GM20431 (cell line): ENCODE measurements around the gene TFF3.

Experiments used
- in situ Hi-C: fragments of 300-500 bp; cut with MseI, MboI; formaldehyde crosslinking; loops from one replicate; pipeline ENCODE4 v1.15.0; 2020; ENCODE audit warnings: low sequenced_read_pairs; ENCODE audit not compliant: unreplicated experiment

TFF3 gene

DNA sequence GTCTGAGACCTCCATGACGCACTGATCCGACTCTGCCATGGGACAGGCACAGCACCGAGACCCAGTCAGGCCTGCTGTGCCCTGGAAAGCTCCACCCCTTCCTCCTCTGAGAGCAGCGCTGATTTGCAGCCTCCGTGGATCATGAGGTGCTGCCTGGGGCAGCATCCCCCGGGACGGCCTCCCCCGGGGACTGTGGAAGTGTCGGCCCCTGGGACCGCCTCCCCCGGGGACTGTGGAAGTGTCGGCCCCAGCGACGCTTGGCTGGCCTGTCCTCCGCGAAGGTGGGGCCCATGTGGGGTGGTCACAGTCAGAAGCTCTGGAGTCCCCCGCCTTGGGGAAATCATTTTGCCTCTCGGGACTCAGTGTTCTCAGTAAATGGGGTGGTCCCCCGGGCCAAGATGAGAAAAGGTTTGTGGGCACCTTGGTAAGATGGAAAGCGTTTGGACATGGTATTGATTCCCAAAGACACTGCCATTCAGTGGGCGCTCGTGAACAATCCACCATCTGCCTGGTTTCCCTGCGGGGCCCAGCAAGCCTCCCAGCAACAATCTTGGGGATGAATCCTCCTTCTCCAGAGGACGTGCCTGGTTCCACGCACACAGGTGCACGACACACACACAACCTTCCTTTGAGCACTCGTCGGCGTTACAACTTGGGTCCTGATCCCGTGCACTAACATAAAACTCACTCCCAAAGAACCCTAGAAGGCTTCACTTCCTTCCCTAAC is 32.6 kb upstream of the TFF3 start:
- in situ Hi-C loops, result no loop called here

DNA sequence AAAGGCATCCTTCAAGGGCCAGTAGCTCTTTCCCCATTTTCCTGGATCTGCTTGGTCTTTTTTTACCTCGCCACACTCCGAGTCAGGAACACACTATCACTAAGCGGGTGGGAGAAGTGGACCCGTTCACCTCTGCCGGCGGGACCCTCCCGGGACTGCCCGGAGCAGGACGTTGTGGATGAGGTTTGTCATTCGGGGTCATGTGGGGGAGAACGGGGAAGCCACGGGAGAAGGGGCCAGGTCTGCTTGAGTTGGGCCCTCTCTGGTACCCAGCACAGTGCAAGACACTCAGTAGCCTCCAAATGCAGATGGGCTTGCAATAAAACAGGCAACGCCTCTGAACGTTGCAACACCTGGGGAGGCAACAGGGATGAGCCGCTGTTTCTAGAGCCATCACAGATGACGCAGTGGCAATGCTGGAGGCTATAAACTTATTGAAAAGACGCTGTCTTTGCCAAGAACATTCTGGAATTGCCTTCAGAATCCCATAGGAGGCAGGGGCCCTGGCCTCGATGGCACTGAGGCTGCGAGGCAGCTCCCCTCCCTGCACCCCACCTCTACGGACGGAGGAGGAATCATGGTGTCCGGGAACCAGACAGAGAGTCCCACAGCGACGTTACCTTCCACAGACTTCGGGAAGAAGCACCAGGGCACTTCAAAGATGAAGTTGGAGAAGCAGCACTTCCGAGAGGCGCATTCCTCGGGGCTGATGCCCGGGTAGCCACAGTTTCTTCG is 31.8 kb upstream of the TFF3 start:
- in situ Hi-C loops, result no loop called here

DNA sequence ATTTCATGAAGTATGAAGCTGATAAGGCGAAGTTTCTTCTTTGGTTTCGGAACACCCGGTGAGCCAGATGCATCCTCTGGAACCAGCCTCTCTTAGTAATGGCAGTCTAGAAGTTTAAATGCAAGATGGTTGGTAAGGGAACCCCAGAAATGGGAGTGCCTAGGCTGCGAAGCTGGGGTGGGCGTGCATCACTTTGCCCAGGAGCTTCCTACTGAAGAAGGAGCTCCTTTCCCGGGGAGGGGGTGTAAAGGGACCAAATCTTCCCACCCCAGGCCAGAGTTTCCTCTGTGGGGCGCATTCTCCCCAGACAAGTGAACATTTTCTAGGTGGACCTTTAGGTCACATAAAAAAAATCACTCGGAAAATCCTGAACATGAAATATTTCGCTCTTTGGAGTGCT is 31.2 kb upstream of the TFF3 start:
- in situ Hi-C loops, result no loop called here

DNA sequence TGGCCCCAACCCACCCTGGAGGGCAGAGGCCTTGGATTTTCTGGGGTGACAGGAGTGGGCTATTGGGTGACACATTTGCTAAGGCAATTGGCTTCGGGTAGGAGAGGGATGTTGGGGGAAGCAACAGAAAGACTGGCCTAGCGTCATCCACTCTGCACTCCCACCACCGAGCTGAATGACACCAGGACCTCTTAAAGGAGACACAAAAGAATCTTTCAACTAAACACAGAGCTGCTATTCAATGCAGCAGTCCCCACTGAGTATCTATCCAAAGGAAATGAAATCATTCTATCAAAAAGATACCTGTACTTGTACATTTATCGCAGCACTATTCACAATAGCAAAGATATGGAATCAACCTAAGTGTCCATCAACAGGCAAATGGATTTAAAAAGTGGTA is 29.4 kb upstream of the TFF3 start:
- in situ Hi-C loops, result no loop called here

DNA sequence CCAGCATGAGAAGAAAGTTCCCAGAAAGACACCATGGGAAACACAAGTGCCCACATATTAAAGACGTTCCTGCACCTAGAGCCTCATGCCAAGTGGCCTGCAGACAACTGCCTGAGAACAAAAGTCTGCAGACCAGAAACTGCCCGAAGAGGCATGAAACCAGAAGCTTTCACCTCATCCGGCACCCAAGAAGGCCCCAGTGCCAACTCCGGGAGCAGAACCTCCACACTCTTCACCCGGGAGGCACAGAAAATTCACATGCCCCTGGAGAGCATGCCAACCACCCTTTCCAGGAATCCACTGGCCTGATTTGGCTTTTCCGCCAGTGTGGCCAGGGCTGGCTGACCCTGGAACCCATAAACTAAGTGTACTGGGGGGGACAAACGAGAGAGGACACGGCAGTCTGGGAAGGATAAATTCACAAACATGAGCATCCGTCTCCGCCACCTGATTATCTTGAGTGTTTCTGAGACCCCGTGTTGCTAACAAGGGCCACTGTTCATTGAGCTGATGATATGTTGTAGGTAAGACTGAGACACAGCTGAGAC is 28.8 kb upstream of the TFF3 start:
- in situ Hi-C loops, result no loop called here

DNA sequence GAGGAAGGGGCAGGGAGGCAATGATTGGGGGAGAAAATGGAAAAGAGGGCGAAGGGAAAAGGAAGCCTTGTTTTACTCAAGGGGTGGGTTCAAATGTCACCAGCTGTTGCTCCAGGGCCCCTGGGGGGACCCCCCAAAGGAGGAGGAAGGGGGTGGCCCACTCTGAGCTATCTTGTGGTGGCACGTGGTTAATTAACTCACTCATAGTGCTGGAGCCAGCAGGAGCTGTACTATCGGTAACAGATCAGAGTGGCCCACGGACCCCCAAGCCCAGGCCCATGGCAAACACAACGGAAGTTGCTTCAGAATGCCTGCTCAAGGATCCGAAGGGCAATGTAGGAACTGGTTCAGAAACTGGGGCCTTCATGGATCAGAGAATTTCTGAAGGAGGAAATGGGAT is 28.3 kb upstream of the TFF3 start:
- in situ Hi-C loops, result no loop called here

DNA sequence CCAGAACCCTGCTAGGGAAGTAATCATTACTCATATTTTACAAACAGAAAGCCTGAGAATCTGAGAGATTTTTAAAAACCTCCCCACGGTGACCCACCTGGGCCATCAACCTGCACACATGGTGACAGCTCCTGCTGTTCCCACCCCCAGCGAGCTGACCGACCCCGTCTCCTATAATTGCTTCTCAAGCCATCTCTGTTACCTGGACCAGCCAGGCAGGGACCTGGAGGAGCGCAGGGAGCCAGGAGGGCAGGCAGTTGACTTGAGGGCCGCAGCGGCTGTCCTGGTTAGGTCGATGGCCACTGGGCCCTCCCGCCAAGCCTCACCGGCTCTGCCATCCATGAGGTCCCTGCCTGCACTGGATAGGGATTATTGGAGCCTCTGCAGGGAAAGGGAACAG is 27.9 kb upstream of the TFF3 start:
- in situ Hi-C loops, result no loop called here

DNA sequence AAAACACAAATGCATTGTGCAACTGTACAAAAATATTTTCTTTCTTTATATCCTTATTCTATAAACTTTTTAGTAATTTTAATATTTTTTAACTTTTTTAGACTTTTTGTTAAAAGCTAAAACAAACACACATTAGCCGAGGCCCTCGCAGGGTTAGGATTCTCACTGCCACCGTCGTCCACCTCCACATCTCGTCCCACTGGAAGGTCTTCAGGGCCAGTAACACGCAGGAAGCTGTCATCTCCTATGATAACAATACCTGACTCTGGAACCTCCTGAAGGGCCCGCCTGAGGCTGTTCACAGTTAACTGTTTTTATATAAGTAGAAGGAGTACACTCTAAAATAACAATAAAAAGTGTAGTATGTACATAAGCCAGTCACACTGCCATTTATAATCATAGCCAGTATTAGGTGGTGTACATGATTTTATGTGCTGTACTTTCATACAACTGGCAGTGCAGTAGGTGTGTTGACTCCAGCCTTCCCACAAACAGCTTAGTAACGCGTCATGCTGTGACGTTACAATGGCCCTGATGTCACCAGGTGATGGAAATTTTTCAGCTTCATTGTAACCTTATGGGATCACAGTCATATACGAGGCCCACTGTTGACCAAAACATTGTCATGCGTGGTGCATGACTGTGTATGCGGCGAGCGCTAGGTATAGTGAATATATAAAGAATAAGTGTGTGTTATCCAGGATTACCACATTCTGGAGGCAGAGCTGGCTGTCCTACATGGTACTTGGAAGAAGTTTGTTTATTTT is 26.8 kb upstream of the TFF3 start:
- in situ Hi-C loops, result no loop called here

DNA sequence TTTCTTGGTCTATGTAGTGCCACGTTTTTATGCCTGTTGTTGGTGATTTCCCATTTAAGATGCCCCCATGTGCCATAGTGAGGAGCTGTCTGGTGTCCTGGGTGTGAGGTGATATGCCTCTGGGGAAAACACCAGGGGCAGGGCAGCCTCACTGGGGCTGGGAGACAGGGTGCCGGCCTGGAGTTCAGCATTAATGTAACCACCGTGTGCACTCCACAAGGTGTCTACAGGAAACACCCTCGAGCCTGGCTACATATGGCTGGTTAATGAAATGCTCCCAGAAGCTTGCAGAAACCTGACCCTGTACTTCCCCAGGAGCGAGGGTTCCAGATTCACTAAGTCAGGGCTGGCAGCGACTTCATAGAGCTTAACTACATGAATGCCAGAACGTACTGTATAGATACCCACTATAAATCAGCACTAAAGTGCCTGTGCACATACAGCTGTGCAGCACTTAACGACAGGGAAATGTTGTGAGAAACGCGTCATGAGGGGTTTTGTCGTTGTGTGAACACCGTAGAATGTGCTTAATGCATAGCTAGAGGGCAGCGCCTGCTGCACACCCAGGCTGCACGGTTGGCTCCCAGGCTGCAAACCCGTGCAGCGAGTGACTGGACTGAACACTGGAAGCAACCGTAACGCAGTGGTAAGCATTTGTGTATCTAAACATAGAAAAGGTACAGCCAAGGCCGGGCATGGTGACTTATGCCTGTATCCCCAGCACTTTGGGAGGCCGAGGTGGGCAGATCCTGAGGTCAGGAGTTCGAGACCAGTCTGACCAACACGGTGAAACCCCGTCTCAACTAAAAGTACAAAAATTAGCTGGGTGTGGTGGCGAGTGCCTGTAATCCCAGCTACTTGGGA is 25.2 kb upstream of the TFF3 start:
- in situ Hi-C loops, result no loop called here

DNA sequence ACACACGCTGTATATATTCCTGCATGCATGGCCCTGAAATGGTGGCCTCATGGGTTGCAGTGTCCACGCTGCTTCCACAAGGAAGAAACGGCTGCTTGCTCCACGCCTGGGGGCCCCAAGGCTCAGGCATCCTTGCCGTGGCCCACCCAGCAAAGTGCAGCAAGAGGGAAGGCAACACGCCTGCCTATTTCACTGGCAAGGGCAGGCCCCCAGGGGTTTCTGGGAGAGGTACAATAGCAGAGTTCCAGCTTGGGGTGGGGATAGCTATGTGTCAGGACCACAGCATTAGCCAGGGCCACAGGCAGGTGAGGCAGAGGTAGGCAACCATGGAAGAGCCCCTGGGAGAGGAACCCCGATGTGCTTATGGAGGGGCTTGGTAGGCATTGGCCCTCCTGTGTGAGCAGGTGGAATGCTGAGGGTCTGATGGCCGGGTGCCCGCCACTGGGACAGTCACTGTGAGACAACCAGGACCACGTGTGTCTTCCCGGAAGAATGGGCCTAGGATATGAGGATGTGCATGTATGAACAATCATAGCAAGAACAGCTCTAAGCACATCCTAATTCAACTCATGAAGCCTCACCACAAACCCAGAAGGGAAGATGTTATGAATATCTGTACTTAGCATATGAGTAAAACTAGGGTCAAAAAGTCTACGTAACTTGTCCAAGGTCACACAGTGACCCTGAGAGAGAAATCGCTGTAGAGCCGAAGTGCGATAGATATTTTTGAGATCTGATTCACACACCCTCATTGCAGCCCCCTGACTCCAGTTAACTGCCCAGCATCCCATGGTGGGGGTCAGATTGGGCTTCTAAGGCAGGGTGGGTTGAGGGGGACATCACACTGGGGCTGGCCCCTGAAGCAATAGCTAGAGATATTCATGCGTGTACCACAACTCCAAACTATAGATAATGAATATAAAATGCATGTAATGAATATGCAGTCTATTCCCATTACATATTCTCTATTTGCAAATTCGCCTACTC is 23.8 kb upstream of the TFF3 start:
- in situ Hi-C loops, result no loop called here

DNA sequence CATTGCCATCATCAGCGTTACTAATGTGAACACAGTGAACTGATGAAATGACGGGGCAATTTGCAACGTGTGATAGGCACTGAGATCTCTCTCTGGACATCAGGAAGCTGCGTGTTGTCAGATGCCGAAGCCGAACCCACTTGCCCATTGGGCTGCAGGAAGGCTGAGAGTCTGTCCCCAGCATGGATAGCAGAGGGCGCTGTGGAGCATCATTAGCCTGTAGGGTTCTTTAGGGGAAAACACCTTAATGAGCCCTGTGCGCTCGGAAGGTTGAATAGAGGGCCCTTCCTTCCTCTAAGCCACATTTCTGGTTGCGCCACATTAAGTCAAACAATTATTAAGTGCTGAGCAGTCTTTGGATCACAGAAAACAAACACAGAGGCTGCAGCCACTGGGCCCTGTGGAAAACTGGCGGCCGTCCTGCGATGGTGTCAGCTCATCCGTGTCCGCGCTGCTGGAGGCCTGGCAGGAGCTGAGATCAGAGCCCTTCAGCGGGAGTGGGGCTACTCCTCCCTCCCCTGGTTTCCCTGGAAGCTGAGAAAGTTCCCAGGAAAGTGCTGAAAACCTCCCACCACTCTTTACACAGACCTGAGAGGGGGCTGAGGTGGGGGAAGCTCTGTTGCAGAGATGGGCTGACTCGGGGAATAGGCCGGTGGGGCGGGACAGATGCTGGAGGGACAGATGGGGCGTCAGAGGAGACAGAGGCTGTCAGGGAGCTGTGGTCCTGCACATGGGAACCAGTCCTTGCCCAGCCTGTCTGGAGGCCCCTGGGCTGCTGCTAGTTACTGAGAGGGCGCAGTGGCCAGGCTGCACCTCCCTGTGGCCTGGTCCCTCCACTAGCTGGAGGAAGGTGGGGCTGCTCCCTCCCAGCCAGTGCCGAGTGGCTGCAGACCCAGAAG is 22.9 kb upstream of the TFF3 start:
- in situ Hi-C loops, result no loop called here

DNA sequence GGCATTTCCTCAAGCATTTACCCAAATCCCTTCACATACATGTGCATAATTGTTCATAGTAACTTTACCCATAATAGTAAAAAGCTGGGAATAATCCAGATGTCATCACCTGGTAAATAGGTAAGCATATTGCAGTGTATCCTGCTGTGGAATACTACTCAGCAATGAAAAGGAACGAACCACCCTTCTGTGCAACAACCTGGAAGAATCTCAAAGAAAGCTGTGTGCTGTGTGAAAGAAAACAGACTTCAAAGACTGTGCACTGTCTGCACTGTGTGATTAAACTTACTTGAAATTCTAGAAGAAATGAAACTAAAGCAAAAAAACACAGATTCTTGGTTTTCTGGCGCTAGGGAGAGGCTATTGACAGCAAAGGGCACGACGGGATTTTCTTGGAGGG is 22.1 kb upstream of the TFF3 start:
- in situ Hi-C loops, result no loop called here

DNA sequence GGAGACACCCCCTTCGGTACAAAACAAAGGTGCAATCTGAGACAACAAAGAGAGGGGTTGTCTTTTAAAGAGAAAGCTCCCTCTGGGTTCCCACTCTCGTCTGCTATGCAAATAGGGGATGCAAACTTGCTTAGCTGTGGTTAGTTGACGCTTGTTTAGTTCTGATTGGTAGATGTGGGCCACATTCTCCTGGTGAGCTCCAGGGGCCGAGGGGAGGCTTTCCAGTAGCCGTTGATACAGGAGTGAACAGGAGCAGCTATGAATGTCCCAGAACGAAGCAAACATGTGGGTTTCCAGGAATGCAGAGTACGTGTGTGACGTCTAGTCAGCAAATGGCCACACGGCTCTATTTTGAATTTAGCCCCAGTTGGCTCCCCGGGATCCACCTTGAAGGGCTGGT is 20.8 kb upstream of the TFF3 start:
- in situ Hi-C loops, result no loop called here

DNA sequence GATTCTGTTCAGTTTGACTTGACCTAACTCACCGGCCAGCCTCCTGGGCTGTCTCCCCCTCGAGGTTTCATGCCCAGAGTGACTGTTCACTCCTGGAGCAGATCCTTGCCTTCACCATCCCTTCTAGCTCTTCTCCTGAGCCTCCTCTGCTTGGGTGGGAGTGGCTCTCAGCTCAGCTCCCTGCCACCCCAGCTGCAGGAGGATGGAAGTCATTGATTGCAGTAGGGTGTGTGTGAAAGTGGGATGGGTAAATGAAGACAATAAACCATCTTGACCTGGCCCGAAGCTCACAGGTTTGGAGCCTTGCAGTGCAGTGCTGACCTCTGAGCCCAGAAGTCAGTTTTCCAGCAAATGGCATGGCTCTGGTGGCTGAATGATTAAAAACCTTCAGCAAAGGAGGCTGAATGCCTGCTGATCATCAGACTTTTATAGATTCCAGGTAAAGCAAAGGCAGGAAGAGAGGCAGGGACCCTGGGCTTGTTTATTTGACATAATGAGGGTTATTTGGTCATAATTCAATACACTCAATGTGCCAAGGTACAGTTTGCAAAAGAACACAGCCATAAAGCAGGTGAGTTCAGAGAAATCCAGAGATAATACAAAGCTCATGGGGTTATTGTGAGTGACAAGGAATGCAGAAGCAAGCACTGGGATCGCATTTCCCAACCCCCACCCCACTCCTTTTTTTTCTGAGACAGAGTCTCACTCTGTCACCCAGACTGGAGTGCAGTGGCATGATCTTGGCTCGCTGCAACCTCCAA is 17.5 kb upstream of the TFF3 start:
- in situ Hi-C loops, result no loop called here

DNA sequence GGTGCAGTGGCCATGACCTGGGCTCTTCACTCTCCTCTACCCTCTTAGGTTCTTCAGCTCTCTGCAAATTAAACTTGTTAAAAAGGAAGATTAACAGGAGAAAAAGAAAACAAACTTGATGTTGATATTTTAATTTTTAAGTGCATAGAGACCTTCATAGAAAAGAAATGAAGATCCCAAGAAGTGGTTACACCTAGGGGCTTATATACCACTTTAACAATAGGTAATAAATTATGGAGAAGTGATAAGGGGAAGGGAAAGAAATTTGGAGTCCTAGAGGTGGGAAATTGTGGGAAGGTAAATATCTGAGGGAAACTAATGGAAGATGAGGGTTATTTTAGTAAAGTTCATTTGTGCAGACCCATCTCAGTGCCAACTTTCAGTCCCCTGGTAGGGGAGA is 16.5 kb upstream of the TFF3 start:
- in situ Hi-C loops, result no loop called here

DNA sequence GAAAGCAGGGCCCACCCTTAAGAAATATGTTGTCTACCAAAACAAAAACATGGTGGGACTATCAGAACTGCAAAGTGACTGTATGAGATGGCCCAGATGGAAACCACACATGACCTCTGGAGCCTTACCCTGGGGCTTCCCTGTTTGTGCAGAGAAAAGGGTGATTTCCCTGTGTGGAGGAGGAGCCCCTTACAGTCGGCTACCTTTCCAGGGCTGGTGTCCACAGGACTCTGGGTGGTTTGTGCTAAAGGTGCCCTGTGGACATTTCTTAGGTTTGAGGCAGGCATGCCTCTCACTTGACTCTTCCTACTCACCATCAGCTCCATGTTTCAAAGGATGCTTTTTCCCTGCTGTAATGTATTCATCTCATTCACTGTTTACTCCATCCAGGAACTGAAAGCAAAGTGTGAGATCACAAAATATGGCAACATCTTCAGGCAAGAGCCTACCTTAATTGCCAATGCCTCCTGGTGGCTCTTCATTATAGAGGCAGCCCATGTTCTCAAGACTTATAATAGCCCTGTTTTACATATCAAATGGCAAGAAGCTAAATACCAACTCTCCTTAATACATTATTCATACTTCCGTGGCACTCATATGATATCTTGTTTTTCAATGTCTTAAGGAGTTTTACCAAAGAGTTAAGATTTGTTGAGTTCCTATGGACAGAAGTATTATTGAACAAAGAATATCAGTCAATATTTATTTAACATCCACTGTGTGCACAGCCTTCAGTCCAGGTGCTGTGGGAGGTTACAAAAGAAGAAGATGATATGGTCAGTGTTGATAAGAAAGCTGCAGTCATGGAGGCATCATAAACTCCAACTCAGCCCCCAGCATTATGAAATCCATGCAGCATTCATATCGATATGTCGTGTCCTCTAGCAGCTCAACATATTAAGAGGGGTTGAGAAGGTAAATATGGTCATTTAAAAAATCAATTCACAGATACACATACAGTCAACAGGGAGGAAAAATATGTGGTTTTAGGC is 15.5 kb upstream of the TFF3 start:
- in situ Hi-C loops, result no loop called here
